HAP-1 (cell line): ENCODE measurements around the gene SEMA4A.

Experiments used
- DNase-seq, 2 experiments: peaks; one replicate each; pipeline ENCODE4 v3.0.0-alpha.2; 2016 to 2020; ENCODE audit warnings: low spot score in 2 of 2
- H3K27me3 ChIP-seq: fragments of 250-450 bp; sonication (Bioruptor Pico); 2 replicates; pipeline ENCODE4 v1.5.1; 2020; ENCODE audit warnings: low read depth, mild to moderate bottlenecking, moderate library complexity
- H3K36me3 ChIP-seq: fragments of 250-450 bp; sonication (Bioruptor Pico); replicated peaks from 2 replicates; pipeline ENCODE4 v1.5.1; 2020; ENCODE audit warnings: mild to moderate bottlenecking
- H3K4me1 ChIP-seq: fragments of 250-450 bp; sonication (Bioruptor Pico); 2 replicates; pipeline ENCODE4 v1.5.1; 2020; ENCODE audit warnings: mild to moderate bottlenecking
- H3K4me3 ChIP-seq: fragments of 250-450 bp; sonication (Bioruptor Pico); 2 replicates; pipeline ENCODE4 v1.5.1; 2020; ENCODE audit warnings: mild to moderate bottlenecking, moderate library complexity
- H3K9me3 ChIP-seq: fragments of 250-450 bp; sonication (Bioruptor Pico); 2 replicates; pipeline ENCODE4 v1.5.1; 2020; ENCODE audit warnings: mild to moderate bottlenecking, moderate library complexity
- in situ Hi-C: fragments of 300-500 bp; cut with MboI; formaldehyde crosslinking; loops from 3 replicates; pipeline ENCODE4 v1.14.3; 2020; ENCODE audit warnings: low sequenced_read_pairs, inconsistent platforms, mixed read lengths

The SEMA4A gene

GRCh38 chr1:156135930-156136871 is 17.2 kb upstream of the SEMA4A start:
- Histone ChIP-seq H3K4me1 (no peaks in the 10 kb centered on the region), H3K9me3 (no peaks in the 10 kb centered on the region), H3K36me3 (peaks cover 74% of the 10 kb centered on the region), H3K27me3 (no peaks in the 10 kb centered on the region), H3K4me3 (no peak overlapping the region)
- in situ Hi-C loops: no loop called here
- no peak for DNase-seq

DNA sequence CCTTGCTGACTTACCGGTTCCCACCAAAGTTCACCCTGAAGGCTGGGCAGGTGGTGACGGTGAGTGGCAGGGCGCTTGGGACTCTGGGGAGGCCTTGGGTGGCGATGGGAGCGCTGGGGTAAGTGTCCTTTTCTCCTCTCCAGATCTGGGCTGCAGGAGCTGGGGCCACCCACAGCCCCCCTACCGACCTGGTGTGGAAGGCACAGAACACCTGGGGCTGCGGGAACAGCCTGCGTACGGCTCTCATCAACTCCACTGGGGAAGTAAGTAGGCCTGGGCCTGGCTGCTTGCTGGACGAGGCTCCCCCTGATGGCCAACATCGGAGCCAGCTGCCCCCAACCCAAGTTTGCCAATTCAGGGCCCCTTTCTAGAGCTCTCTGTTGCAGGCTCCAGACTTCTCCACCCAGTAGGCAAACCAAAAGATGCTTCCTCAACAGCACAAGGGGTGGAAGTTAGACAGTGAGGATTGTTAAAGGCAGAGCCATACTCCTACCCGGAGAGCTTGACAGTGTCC is 16.4 kb upstream of the SEMA4A start:
- Histone ChIP-seq H3K27me3 (no peaks in the 10 kb centered on the region), H3K4me3 (no peak overlapping the region), H3K4me1 (no peaks in the 10 kb centered on the region), H3K36me3 (peaks cover 66% of the 10 kb centered on the region), H3K9me3 (no peaks in the 10 kb centered on the region)
- DNase-seq: no peak
- in situ Hi-C loops: no loop called here

- Histone ChIP-seq H3K36me3 (peaks cover 53% of the 10 kb centered on the region), H3K4me3 (no peak overlapping the region), H3K9me3 (no peaks in the 10 kb centered on the region), H3K4me1 (no peaks in the 10 kb centered on the region), H3K27me3 (no peaks in the 10 kb centered on the region)
- DNase-seq: no peak
- in situ Hi-C loops: no loop called here
Observed at GRCh38 chr1:156138458-156138867, 14.9 kb upstream of the SEMA4A start.

DNA sequence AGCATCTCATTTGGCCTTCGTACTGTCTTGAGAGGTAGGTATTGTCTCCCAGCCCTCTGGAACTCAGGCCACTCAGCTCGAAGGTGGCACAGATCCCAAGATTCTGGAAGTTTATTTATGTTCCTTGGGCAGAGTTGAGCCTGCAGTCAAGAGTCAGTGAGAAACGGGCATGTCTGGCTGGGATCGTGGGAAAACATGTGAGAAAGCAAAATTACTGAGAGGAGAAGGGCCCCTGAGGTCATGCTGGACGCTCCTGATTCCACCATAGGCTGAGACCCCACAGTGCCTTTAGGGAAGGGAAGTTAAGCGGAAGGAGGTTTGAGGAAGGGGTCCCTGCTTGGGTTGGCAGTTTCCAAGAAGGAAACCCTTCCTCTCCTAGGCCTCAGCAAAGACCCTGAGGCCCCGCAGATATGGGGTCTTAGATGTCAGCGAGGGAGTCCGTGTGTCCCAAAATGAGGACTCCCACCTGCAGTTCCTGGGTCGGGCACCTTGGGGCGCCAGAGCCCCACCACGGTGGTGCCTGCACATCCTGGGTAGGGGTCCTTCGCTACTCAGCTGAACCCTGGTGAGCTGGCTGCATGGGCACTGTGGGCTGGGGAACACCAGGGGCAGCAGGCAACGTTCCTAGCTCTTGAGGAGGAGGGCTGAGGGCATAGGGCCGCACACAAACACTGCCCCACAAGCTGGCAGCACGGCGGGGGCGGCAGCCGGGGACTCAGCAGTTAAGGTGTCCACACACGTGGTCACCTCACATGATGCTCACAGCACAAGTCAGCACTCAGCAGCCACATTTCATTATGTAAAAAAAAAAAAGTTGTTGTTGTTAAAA is 12.3 kb upstream of the SEMA4A start:
- H3K4me1 ChIP-seq: peaks cover under 1% of the 10 kb centered on the region
- H3K4me3 ChIP-seq: no peak overlapping the region
- H3K9me3 ChIP-seq: no peaks in the 10 kb centered on the region
- H3K36me3 ChIP-seq: peaks cover 28% of the 10 kb centered on the region
- no peaks in the 10 kb centered on the region for H3K27me3 ChIP-seq
- in situ Hi-C loops: loop anchor here (5.0 kb wide), 1 partner anchor 81 kb away; no protein-coding TSS in a partner anchor
- DNase-seq: peak; percentile 34 to 83

DNA sequence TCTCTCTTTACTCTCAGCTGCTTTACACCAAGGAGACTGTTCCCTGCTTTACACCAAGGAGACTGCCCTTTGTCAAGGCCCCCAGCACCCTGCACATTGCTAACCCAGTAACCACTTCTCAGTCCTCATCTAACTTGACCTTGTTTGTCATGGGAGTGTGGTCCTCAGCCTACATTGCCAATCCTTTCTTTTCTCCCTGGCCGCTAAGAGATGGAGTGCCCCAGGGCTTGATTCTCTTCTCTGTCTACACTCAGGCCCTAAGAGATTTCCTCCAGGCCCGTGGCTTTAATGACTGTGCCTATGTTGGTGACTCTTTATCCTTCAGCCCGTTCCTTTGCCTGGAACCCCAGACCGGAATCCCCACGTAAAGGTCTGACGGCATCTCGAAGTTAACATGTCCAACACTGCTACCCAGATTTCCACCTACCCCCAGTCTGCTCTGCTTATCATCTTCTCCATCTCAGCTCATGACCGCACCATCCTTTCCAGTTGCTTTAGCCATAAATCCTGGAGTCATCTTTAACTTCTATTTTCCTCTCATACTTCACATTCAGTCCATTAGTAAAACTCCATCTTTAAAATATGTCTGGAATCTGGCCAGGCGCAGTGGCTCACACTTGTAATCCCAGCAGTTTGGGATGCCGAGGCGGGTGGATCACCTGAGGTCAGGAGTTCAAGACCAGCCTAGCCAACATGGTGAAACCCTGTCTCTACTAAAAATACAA is 9.5 kb upstream of the SEMA4A start:
- in situ Hi-C loops: loop anchor here (5.0 kb wide), 1 partner anchor 78 kb away; no protein-coding TSS in a partner anchor
- no peaks in the 10 kb centered on the region for H3K9me3 ChIP-seq
- H3K36me3 ChIP-seq: no peaks in the 10 kb centered on the region; the same call in 1 of the 2 replicates
- no peak for DNase-seq
- H3K4me1 ChIP-seq: peaks cover 10% of the 10 kb centered on the region
- H3K27me3 ChIP-seq: no peaks in the 10 kb centered on the region
- no peak overlapping the region for H3K4me3 ChIP-seq

DNA sequence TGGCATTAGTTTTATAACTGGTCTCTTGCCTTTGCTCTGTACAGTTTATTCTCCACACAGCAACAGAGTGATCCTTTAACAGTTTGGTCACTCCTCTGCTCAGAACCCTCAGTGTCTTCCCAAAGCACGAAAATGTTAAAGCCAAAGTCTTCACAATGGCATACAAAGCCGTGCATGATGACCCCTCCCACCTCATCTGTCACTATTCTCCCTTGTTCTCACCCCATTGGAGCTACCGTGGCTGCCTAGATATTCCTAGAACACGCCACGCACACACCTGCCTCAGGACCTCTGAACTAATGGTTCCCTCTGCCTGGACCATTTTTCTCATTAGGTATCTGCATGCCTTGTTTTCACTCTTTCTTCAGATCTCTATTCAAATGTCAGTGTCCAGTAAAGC is 8.6 kb upstream of the SEMA4A start:
- no peak overlapping the region for H3K4me3 ChIP-seq
- H3K9me3 ChIP-seq: no peaks in the 10 kb centered on the region
- peaks cover 10% of the 10 kb centered on the region for H3K4me1 ChIP-seq
- H3K27me3 ChIP-seq: no peaks in the 10 kb centered on the region
- no peak for DNase-seq
- H3K36me3 ChIP-seq: no peaks in the 10 kb centered on the region; the same call in 1 of the 2 replicates
- in situ Hi-C loops: loop anchor here (5.0 kb wide), 1 partner anchor 78 kb away; no protein-coding TSS in a partner anchor

DNA sequence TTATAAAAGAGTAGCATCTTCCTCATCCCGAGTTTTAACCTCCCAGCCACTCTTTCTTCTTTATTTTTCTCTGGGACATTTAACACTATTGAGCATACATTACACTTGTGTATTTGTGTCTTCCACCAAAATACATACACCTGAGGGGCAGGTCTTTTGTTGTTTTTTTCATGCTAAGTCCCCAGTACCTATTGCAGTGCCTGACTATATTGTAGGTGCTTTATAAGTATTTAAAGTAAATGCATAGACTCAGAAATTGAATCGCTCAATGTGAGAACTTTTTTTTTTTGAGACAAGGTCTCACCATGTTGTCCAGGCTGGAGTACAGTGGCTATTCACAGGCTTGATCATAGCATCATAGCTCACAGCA is 7.8 kb upstream of the SEMA4A start:
- Histone ChIP-seq H3K36me3 (no peaks in the 10 kb centered on the region; the same call in 1 of the 2 replicates), H3K4me3 (no peak overlapping the region), H3K27me3 (no peaks in the 10 kb centered on the region), H3K4me1 (peaks cover 10% of the 10 kb centered on the region), H3K9me3 (no peaks in the 10 kb centered on the region)
- in situ Hi-C loops: no loop called here
- DNase-seq: no peak

GRCh38 chr1:156146020-156146768 is 7.2 kb upstream of the SEMA4A start:
- peak; percentile 84 to 89 for DNase-seq
- in situ Hi-C loops: no loop called here
- Histone ChIP-seq H3K36me3 (no peaks in the 10 kb centered on the region; the same call in 1 of the 2 replicates), H3K27me3 (no peaks in the 10 kb centered on the region), H3K9me3 (no peaks in the 10 kb centered on the region), H3K4me1 (peaks cover 10% of the 10 kb centered on the region), H3K4me3 (peak overlapping the region; percentile 1; the same call in 1 of the 2 replicates)

DNA sequence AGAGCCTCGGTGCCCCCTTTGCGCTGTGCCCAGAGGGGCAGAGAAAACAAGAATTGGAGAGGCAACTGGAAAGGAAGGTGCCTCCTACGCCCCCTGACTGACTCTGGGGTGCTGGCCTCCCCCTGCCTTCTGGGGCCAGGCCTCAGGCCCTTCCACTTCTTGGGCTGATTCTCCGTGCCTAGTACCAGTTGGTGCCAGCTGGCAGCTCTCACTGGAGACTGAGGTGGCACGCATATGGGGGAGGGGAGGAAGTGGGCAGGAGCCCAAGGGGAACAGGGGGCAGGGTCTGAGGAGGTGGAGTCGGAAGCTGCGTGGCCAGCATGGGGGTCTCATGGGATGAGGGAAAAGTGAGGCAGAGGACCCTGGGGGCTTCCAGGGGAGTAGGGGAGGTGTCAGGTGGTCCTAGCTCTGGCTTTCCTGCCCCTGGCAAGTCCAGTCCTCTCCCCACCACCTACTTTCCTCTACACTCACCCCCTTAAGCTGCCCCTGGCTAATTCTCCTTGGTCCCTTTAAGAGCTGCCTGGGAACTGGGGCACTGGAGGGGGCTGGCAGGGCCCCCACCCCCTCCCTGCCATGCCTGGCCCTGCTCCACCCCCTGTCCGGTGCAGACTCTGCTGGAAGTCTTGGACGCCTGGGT is 6.5 kb upstream of the SEMA4A start:
- peaks cover 10% of the 10 kb centered on the region for H3K4me1 ChIP-seq
- in situ Hi-C loops: no loop called here
- H3K27me3 ChIP-seq: no peaks in the 10 kb centered on the region
- H3K9me3 ChIP-seq: no peaks in the 10 kb centered on the region
- no peaks in the 10 kb centered on the region for H3K36me3 ChIP-seq
- DNase-seq: no peak
- no peak overlapping the region for H3K4me3 ChIP-seq

DNA sequence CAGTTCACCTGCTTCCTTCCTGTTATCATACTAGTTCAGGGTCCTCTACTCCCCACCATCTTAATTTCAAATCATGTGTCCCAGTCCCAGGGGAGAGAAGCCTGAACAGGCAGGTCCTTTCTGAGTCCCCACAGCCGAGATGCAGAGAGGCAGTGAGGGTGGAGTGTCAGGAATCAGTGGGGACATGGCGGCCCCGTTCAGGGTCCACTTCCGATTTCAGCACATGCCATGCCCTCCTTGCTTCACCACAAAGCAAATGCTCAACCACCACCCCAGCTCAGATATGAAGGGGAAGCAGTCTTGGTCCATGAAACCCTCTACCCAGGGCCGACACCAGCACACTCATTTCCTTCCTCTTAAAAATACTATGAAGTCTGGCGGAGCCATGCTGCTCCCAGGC is 5.2 kb upstream of the SEMA4A start:
- Histone ChIP-seq H3K4me1 (peaks cover 10% of the 10 kb centered on the region), H3K36me3 (no peaks in the 10 kb centered on the region), H3K4me3 (no peak overlapping the region), H3K9me3 (no peaks in the 10 kb centered on the region), H3K27me3 (no peaks in the 10 kb centered on the region)
- DNase-seq: no peak
- in situ Hi-C loops: no loop called here

DNA sequence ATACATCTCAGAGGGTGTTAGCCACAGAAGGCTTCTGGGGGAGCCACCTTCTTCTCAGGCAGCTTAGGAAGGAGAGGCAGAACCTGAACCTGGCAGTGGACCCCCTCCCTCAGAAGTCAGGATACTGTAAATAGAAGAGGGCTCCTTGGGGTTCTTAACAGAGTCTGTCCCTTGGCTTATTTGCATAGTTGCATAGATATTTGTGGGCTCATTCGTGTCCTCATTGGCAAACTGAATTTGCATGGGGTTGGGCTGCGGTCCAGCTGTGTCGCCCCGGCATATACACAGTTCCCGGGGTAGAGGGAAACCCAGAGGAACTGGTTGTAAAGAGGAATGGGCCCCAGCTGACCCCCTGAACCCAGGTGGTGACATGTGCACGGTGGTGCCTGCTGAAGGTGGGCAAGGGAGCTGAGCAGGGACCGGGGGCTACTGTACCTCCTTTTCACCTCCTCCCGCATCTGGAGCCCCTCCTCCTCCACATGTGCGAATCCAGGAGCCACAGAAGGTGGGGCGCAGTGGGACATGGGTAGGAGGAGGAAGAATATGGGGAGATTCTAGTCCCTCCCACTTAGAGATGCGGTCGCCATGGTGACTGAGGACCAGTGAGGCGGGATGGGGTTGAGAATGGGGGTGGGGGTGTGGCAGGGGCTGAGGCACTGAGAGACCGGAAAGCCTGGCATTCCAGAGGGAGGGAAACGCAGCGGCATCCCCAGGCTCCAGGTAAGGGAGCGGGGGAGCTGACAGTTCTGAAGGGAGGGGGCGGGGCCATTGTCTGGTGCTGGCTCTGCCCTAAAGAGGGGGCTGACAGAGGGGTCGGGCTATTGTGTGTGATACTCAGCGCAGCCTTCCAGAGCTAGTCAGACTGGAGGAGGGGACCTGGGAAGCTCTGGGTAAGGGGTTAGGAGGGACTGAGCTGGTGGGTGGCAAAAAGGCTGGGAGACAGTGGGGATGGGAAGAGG is 3.7 kb upstream of the SEMA4A start:
- Histone ChIP-seq H3K27me3 (no peaks in the 10 kb centered on the region), H3K4me3 (no peak overlapping the region), H3K36me3 (no peaks in the 10 kb centered on the region), H3K4me1 (peaks cover 10% of the 10 kb centered on the region), H3K9me3 (no peaks in the 10 kb centered on the region)
- in situ Hi-C loops: no loop called here
- DNase-seq: peak in 1 of 2 experiments; percentile 28
